Activated naive CD4-positive, alpha-beta T cell treated with anti-CD3 and anti-CD28 coated beads for 36 hours (primary cell): ENCODE results near the gene RBM39. TPM values are rescaled to one million over a fixed set of nuclear protein-coding genes. Genes with fewer than 3 reads are reported as not detected.
"Not testable (repeated sequence)": the region's sequence is repeated elsewhere in the genome, so short reads cannot be mapped to it uniquely, and the experiment has no call there.

Experiments
- CTCF ChIA-PET: fragments of 350-600 bp; sonication (Branson Sonifier 250); formaldehyde crosslinking; loops from one replicate; lab custom pipeline; 2021; ENCODE audit warnings: antibody characterized with exemption; lab: Charles Lee
- DNase-seq: peaks from one replicate; pipeline ENCODE4 v3.0.0-alpha.2; 2020
- H3K27ac Mint-ChIP-seq: one replicate; pipeline ENCODE4 v1.8.0; 2021; ENCODE audit warnings: mild to moderate bottlenecking, mixed read lengths
- H3K27me3 Mint-ChIP-seq: one replicate; pipeline ENCODE4 v1.8.0; 2021; ENCODE audit warnings: low read depth, mixed read lengths
- H3K36me3 Mint-ChIP-seq: one replicate; pipeline ENCODE4 v1.8.0; 2021; ENCODE audit warnings: low read depth, mixed read lengths
- H3K4me1 Mint-ChIP-seq: one replicate; pipeline ENCODE4 v1.8.0; 2021; ENCODE audit warnings: low read depth, mixed read lengths
- H3K4me3 Mint-ChIP-seq: one replicate; pipeline ENCODE4 v1.8.0; 2021; ENCODE audit warnings: mild to moderate bottlenecking, moderate library complexity, mixed read lengths
- H3K9me3 Mint-ChIP-seq: one replicate; pipeline ENCODE4 v1.8.0; 2021; ENCODE audit warnings: mixed read lengths
- intact Hi-C: fragments of 100-400 bp; cut with micrococcal nuclease; formaldehyde crosslinking; loops from one replicate; pipeline ENCODE4 v1.15.1; 2023
- total RNA-seq, 2 experiments: library from RNA; stranded (reverse); gene quantifications; one replicate each; pipeline ENCODE4 v1.2.3, GENCODE V29; 2021

Gene RBM39
- total RNA-seq, result 100 to 1,000 TPM; 297 to 304 TPM

- H3K4me1 Mint-ChIP-seq, result peaks cover 38% of the 10 kb centered on the region
These were observed at the start of gene RBM39 for GRCh38 chr20:35741892-35742740. TSS of gene RBM39 (minus strand) at chr20:35742260. CDS start at chr20:35740874, 1,386 bp downstream.

GRCh38 chr20:35791821-35792220 is 49.8 kb upstream of the RBM39 start:
- peaks cover 7% of the 10 kb centered on the region for H3K36me3 Mint-ChIP-seq
- no peak overlapping the region for H3K4me3 Mint-ChIP-seq
- DNase-seq, result peak; percentile 42
- H3K27ac Mint-ChIP-seq, result peak overlapping the region; percentile 48
- H3K9me3 Mint-ChIP-seq, result no peaks in the 10 kb centered on the region
- H3K4me1 Mint-ChIP-seq, result peaks cover 42% of the 10 kb centered on the region
- intact Hi-C loops, result no loop called here
- H3K27me3 Mint-ChIP-seq, result no peaks in the 10 kb centered on the region
- CTCF ChIA-PET, result no interaction called here

More at GRCh38 chr20:35741892-35742740, at the start of gene RBM39:
- Mint-ChIP-seq H3K27me3 (no peaks in the 10 kb centered on the region), H3K9me3 (no peaks in the 10 kb centered on the region), H3K36me3 (peaks cover 40% of the 10 kb centered on the region), H3K4me3 (peak within 1 kb of the TSS; percentile 99), H3K27ac (peak within 1 kb of the TSS; percentile 100)
- CTCF ChIA-PET, result interaction anchor here (0.6 to 3.0 kb wide), 11 partner anchors 27 to 1319 kb away, joined by 3 to 16 read pairs (median 3); partner anchors contain the start of genes PHF20 and SCAND1
- DNase-seq, result peak; percentile 100
- intact Hi-C loops, result loop anchor here (1.0 to 5.0 kb wide), 10 partner anchors 29 to 650 kb away; partner anchors contain the start of genes CPNE1, NFS1, RBM12 and ROMO1

- no peak overlapping the region for H3K27ac Mint-ChIP-seq
- intact Hi-C loops, result no loop called here
- H3K4me1 Mint-ChIP-seq, result peaks cover 36% of the 10 kb centered on the region
- H3K9me3 Mint-ChIP-seq, result no peaks in the 10 kb centered on the region
- no peak overlapping the region for H3K4me3 Mint-ChIP-seq
- H3K36me3 Mint-ChIP-seq, result peaks cover 7% of the 10 kb centered on the region
- no peaks in the 10 kb centered on the region for H3K27me3 Mint-ChIP-seq
- CTCF ChIA-PET, result no interaction called here
- no peak for DNase-seq
These were observed 49.0 kb upstream of the RBM39 start for GRCh38 chr20:35791097-35791496.

GRCh38 chr20:35788796-35789195 is 46.7 kb upstream of the RBM39 start:
- DNase-seq, result no peak
- Mint-ChIP-seq H3K4me1 (peaks cover 27% of the 10 kb centered on the region), H3K27me3 (no peaks in the 10 kb centered on the region), H3K36me3 (peaks cover 2% of the 10 kb centered on the region), H3K27ac (no peak overlapping the region), H3K4me3 (no peak overlapping the region), H3K9me3 (no peaks in the 10 kb centered on the region)
- CTCF ChIA-PET, result no interaction called here
- intact Hi-C loops, result no loop called here

GRCh38 chr20:35785541-35785940 is 43.5 kb upstream of the RBM39 start:
- H3K27me3 Mint-ChIP-seq, H3K9me3 Mint-ChIP-seq, H3K27ac Mint-ChIP-seq, CTCF ChIA-PET, H3K4me3 Mint-ChIP-seq, DNase-seq, H3K36me3 Mint-ChIP-seq, intact Hi-C loops: not testable (repeated sequence)
- H3K4me1 Mint-ChIP-seq, result peaks cover 19% of the 10 kb centered on the region

- H3K27me3 Mint-ChIP-seq, H3K4me3 Mint-ChIP-seq, H3K9me3 Mint-ChIP-seq, H3K36me3 Mint-ChIP-seq, DNase-seq, intact Hi-C loops, H3K27ac Mint-ChIP-seq: not testable (repeated sequence)
- peaks cover 26% of the 10 kb centered on the region for H3K4me1 Mint-ChIP-seq
- CTCF ChIA-PET, result interaction anchor here (0.7 kb wide), 1 partner anchor 172 kb away, joined by 4 read pairs; no protein-coding TSS in a partner anchor
These were observed 41.8 kb upstream of the RBM39 start for GRCh38 chr20:35783811-35784210.

GRCh38 chr20:35776513-35777101 is 34.5 kb upstream of the RBM39 start:
- intact Hi-C loops, result no loop called here
- H3K9me3 Mint-ChIP-seq, result peaks cover under 1% of the 10 kb centered on the region
- H3K27me3 Mint-ChIP-seq, result no peaks in the 10 kb centered on the region
- no peak for DNase-seq
- no peak overlapping the region for H3K27ac Mint-ChIP-seq
- no peak overlapping the region for H3K4me3 Mint-ChIP-seq
- peaks cover 14% of the 10 kb centered on the region for H3K36me3 Mint-ChIP-seq
- H3K4me1 Mint-ChIP-seq, result peaks cover 63% of the 10 kb centered on the region
- CTCF ChIA-PET, result no interaction called here

- Mint-ChIP-seq H3K27ac (peak overlapping the region; percentile 22), H3K4me1 (peaks cover 68% of the 10 kb centered on the region), H3K9me3 (peaks cover 6% of the 10 kb centered on the region), H3K4me3 (peak overlapping the region; percentile 80), H3K36me3 (peaks cover 14% of the 10 kb centered on the region), H3K27me3 (no peaks in the 10 kb centered on the region)
- intact Hi-C loops, result loop anchor here (5.0 kb wide), 2 partner anchors 43 to 232 kb away; partner anchors contain the start of gene ERGIC3
- CTCF ChIA-PET, result no interaction called here
- DNase-seq, result no peak
These were observed 32.3 kb upstream of the RBM39 start for GRCh38 chr20:35774391-35774790.

- intact Hi-C loops, result loop anchor here (2.0 to 5.0 kb wide), 3 partner anchors 44 to 231 kb away; partner anchors contain the start of gene ERGIC3
- CTCF ChIA-PET, result interaction anchor here (1.1 to 2.5 kb wide), 2 partner anchors 31 to 181 kb away, joined by 3 to 16 read pairs; partner anchors contain the start of genes RBM39 and SCAND1
These were observed 31.2 kb upstream of the RBM39 start for GRCh38 chr20:35773154-35773751.

GRCh38 chr20:35772563-35773058 is 30.6 kb upstream of the RBM39 start:
- Mint-ChIP-seq H3K4me1 (peaks cover 77% of the 10 kb centered on the region), H3K4me3 (peak overlapping the region; percentile 80), H3K9me3 (peaks cover 6% of the 10 kb centered on the region), H3K27ac (peak overlapping the region; percentile 82), H3K27me3 (no peaks in the 10 kb centered on the region), H3K36me3 (peaks cover 13% of the 10 kb centered on the region)
- DNase-seq, result no peak
- CTCF ChIA-PET, result interaction anchor here (1.1 to 2.5 kb wide), 2 partner anchors 30 to 182 kb away, joined by 3 to 16 read pairs; partner anchors contain the start of genes RBM39 and SCAND1
- intact Hi-C loops, result loop anchor here (1.0 to 5.0 kb wide), 4 partner anchors 45 to 230 kb away; partner anchors contain the start of genes ERGIC3 and SCAND1

More at GRCh38 chr20:35773154-35773751, 31.2 kb upstream of the RBM39 start:
- H3K4me3 Mint-ChIP-seq, result peak overlapping the region; percentile 80
- H3K27ac Mint-ChIP-seq, result peak overlapping the region; percentile 82
- peaks cover 6% of the 10 kb centered on the region for H3K9me3 Mint-ChIP-seq
- H3K36me3 Mint-ChIP-seq, result peaks cover 13% of the 10 kb centered on the region
- H3K4me1 Mint-ChIP-seq, result peaks cover 74% of the 10 kb centered on the region
- DNase-seq, result peak; percentile 58
- H3K27me3 Mint-ChIP-seq, result no peaks in the 10 kb centered on the region

GRCh38 chr20:35771689-35772562 is 29.9 kb upstream of the RBM39 start, which contains the start of gene PHF20:
TSS of gene PHF20 (plus strand) at chr20:35772015. CDS start at chr20:35801523, 29,508 bp downstream.
- peaks cover 6% of the 10 kb centered on the region for H3K9me3 Mint-ChIP-seq
- no peaks in the 10 kb centered on the region for H3K27me3 Mint-ChIP-seq
- peak within 1 kb of the TSS; percentile 80 for H3K4me3 Mint-ChIP-seq
- peak within 1 kb of the TSS; percentile 82 for H3K27ac Mint-ChIP-seq
- H3K4me1 Mint-ChIP-seq, result peaks cover 74% of the 10 kb centered on the region
- CTCF ChIA-PET, result interaction anchor here (1.1 to 2.5 kb wide), 3 partner anchors 27 to 182 kb away, joined by 3 to 16 read pairs (median 3); partner anchors contain the start of genes RBM39 and SCAND1
- H3K36me3 Mint-ChIP-seq, result peaks cover 10% of the 10 kb centered on the region
- intact Hi-C loops, result loop anchor here (1.0 to 5.0 kb wide), 5 partner anchors 30 to 230 kb away; partner anchors contain the start of genes ERGIC3, RBM39 and SCAND1
- peak; percentile 100 for DNase-seq
